Astrocyte of the hippocampus (primary cell): ENCODE results near the gene HPCAL1.

Experiments
- DNase-seq: peaks from one replicate; pipeline ENCODE4 v3.0.0; 2011; ENCODE audit warnings: low read depth, low spot score

HPCAL1 gene

GRCh38 chr2:10303181-10303693, 533 bp downstream of the HPCAL1 start:
- no peak for DNase-seq

GRCh38 chr2:10303694-10304378, 1.1 kb downstream of the HPCAL1 start:
- DNase-seq: peak; percentile 80

- peak; percentile 49 for DNase-seq
Measured at GRCh38 chr2:10304458-10305253, 2.0 kb downstream of the HPCAL1 start.

- DNase-seq: peak; percentile 62
Measured at GRCh38 chr2:10305254-10305635, 2.5 kb downstream of the HPCAL1 start.

- DNase-seq: peak; percentile 29
Measured at GRCh38 chr2:10305715-10306114, 3.0 kb downstream of the HPCAL1 start.

GRCh38 chr2:10306901-10307463, 4.3 kb downstream of the HPCAL1 start:
- no peak for DNase-seq

- no peak for DNase-seq
Measured at GRCh38 chr2:10307561-10308156, 5.0 kb downstream of the HPCAL1 start.

- no peak for DNase-seq
Measured at GRCh38 chr2:10308866-10309265, 6.2 kb downstream of the HPCAL1 start.

- no peak for DNase-seq
Measured at GRCh38 chr2:10309286-10309685, 6.6 kb downstream of the HPCAL1 start.

GRCh38 chr2:10310309-10310888, 7.7 kb downstream of the HPCAL1 start:
- no peak for DNase-seq

GRCh38 chr2:10311736-10312135, 9.0 kb downstream of the HPCAL1 start:
- DNase-seq: no peak

GRCh38 chr2:10312437-10312957, 9.8 kb downstream of the HPCAL1 start:
- no peak for DNase-seq

GRCh38 chr2:10316336-10316735, 13.6 kb downstream of the HPCAL1 start:
- DNase-seq: no peak

- no peak for DNase-seq
Measured at GRCh38 chr2:10316860-10317259, 14.2 kb downstream of the HPCAL1 start.

- DNase-seq: no peak
Measured at GRCh38 chr2:10317646-10318045, 14.9 kb downstream of the HPCAL1 start.

- no peak for DNase-seq
Measured at GRCh38 chr2:10318345-10318744, 15.6 kb downstream of the HPCAL1 start.

- DNase-seq: no peak
Measured at GRCh38 chr2:10319892-10320574, 17.3 kb downstream of the HPCAL1 start.

- DNase-seq: no peak
Measured at GRCh38 chr2:10320575-10320931, 17.8 kb downstream of the HPCAL1 start.

GRCh38 chr2:10320933-10321332, 18.2 kb downstream of the HPCAL1 start:
- no peak for DNase-seq

- DNase-seq: no peak
Measured at GRCh38 chr2:10321622-10322021, 18.9 kb downstream of the HPCAL1 start.

GRCh38 chr2:10322481-10322880, 19.8 kb downstream of the HPCAL1 start:
- DNase-seq: no peak
